Lower lobe of right lung (tissue), 2 donors: Measurements from ENCODE around the gene SNX24. TPM values are rescaled to one million over a fixed set of nuclear protein-coding genes. Genes with fewer than 3 reads are reported as not detected.
"Not testable (repeated sequence)": the region's sequence is repeated elsewhere in the genome, so short reads cannot be mapped to it uniquely, and the experiment has no call there.

Source experiments
- ATAC-seq, 2 donors: fragments of 200-7000 bp; cut with Tn5 transposase; one replicate each; pipeline ENCODE4 v1.9.1; 2020 to 2022; ENCODE audit warnings: mild to moderate bottlenecking in 2 of 2, moderate library complexity in 2 of 2
- DNase-seq: peaks from one replicate; pipeline ENCODE4 v3.0.0-alpha.2; 2020
- H3K27ac ChIP-seq: fragments of 200-600 bp; one replicate; pipeline ENCODE4 v1.8.0; 2022
- H3K27me3 ChIP-seq: fragments of 200-600 bp; one replicate; pipeline ENCODE4 v1.8.0; 2022; ENCODE audit warnings: low read depth
- H3K36me3 ChIP-seq: fragments of 200-600 bp; one replicate; pipeline ENCODE4 v1.8.0; 2022; ENCODE audit warnings: mild to moderate bottlenecking
- H3K4me1 ChIP-seq: fragments of 200-600 bp; one replicate; pipeline ENCODE4 v1.8.0; 2022
- H3K4me3 ChIP-seq: fragments of 200-600 bp; one replicate; pipeline ENCODE4 v1.8.0; 2022; ENCODE audit warnings: mild to moderate bottlenecking
- H3K9me3 ChIP-seq: fragments of 200-600 bp; one replicate; pipeline ENCODE4 v1.8.0; 2022
- CTCF ChIP-seq: fragments of 200-600 bp; IDR thresholded peaks from one replicate; pipeline ENCODE4 v1.8.0; 2022; ENCODE audit warnings: antibody characterized with exemption, mild to moderate bottlenecking
- intact Hi-C: fragments of 100-400 bp; cut with DNase I; formaldehyde crosslinking; loops from one replicate; pipeline ENCODE4 v1.11.0; 2022
- total RNA-seq: library from RNA; stranded (reverse); fragmentation: NEBNext Ultra II Directional; extraction: Animal tissue kit (Norgen Biotek cat#: 25700); gene quantifications from one replicate; pipeline ENCODE4 v1.2.1, GENCODE V29; 2021
- donor health status: DM: no; HTN: yes; CAD: no; lungs with severe emphysema.

SNX24 gene
- total RNA-seq, 1 donor from 2014 or later: 26.7 TPM

GRCh38 chr5:122971333-122971732, 125.9 kb downstream of the SNX24 start:
- intact Hi-C loops: no loop called here
- H3K4me3 ChIP-seq: no peak overlapping the region

GRCh38 chr5:122972877-122973276, 127.5 kb downstream of the SNX24 start:
- DNase-seq (no peak), ATAC-seq (no peak)
- Histone ChIP-seq H3K9me3 (no peaks in the 10 kb centered on the region), H3K4me3 (no peak overlapping the region), H3K27ac (no peak overlapping the region), H3K4me1 (no peaks in the 10 kb centered on the region), H3K36me3 (no peaks in the 10 kb centered on the region), H3K27me3 (no peaks in the 10 kb centered on the region)
- no peak for TF ChIP-seq CTCF
- intact Hi-C loops: no loop called here

More at GRCh38 chr5:122971333-122971732, 125.9 kb downstream of the SNX24 start:
- no peak for DNase-seq
- Histone ChIP-seq H3K9me3 (no peaks in the 10 kb centered on the region), H3K27me3 (no peaks in the 10 kb centered on the region), H3K27ac (no peak overlapping the region), H3K4me1 (no peaks in the 10 kb centered on the region), H3K36me3 (no peaks in the 10 kb centered on the region)
- no peak for TF ChIP-seq CTCF
- no peak for ATAC-seq

- H3K9me3 ChIP-seq, H3K4me3 ChIP-seq, H3K27me3 ChIP-seq, H3K4me1 ChIP-seq, intact Hi-C loops, H3K36me3 ChIP-seq, DNase-seq, ATAC-seq, H3K27ac ChIP-seq: not testable (repeated sequence)
These were observed 128.3 kb downstream of the SNX24 start for GRCh38 chr5:122973759-122974158.

GRCh38 chr5:122974251-122974650, 128.8 kb downstream of the SNX24 start:
- H3K27ac ChIP-seq, H3K9me3 ChIP-seq, H3K36me3 ChIP-seq, DNase-seq, ATAC-seq, H3K4me1 ChIP-seq, H3K4me3 ChIP-seq, intact Hi-C loops, H3K27me3 ChIP-seq: not testable (repeated sequence)

- intact Hi-C loops: no loop called here
- Histone ChIP-seq H3K36me3 (no peaks in the 10 kb centered on the region), H3K4me3 (no peak overlapping the region), H3K27ac (no peak overlapping the region), H3K4me1 (no peaks in the 10 kb centered on the region), H3K27me3 (no peaks in the 10 kb centered on the region), H3K9me3 (no peaks in the 10 kb centered on the region)
- no peak for DNase-seq
- ATAC-seq: no peak
- no peak for TF ChIP-seq CTCF
These were observed 131.9 kb downstream of the SNX24 start for GRCh38 chr5:122977319-122977718.

GRCh38 chr5:122978068-122978467, 132.7 kb downstream of the SNX24 start:
- no peak for TF ChIP-seq CTCF
- no peaks in the 10 kb centered on the region for H3K4me1 ChIP-seq
- ATAC-seq: no peak
- H3K9me3 ChIP-seq: no peaks in the 10 kb centered on the region
- H3K27ac ChIP-seq: no peak overlapping the region
- no peak for DNase-seq
- intact Hi-C loops: no loop called here
- no peak overlapping the region for H3K4me3 ChIP-seq
- H3K36me3 ChIP-seq: no peaks in the 10 kb centered on the region
- no peaks in the 10 kb centered on the region for H3K27me3 ChIP-seq
